Lower leg skin (tissue), 3 donors: Measurements from ENCODE around the gene COL9A2.

Source experiments
- CTCF ChIP-seq, 3 donors: fragments of 450-650 bp; IDR thresholded peaks; one replicate each; pipeline ENCODE4 v1.5.1; 2016; ENCODE audit warnings: antibody characterized with exemption in 3 of 3, mild to moderate bottlenecking in 3 of 3, moderate library complexity in 2 of 3
- POLR2A ChIP-seq, 2 donors: fragments of 450-650 bp; IDR thresholded peaks; one replicate each; pipeline ENCODE4 v1.6.1; 2016 to 2017; ENCODE audit warnings: antibody characterized with exemption in 2 of 2, mild to moderate bottlenecking in 1 of 2, moderate library complexity in 1 of 2

DNA sequence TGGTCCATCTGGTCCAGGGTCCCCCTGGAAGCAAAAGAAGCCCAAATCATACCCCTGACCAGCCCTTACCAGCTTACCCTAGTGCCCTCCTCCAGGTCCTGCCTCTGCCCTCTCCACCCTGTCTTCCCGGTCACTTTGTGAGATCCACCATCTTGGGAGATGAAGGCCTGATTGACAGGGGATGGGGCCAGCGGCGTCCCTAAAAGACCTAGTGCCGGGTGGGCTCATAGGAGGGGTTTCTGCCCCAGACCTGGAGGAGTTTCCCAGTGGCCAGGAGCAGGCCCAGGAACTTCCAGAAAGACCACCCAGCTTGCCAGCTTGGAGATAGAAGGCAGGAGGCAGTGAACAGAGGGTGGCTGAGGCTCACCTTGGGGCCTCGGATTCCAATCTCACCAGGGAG lies 5.4 kb downstream of the COL9A2 start:
- no peak for TF ChIP-seq CTCF (IDR thresholded peaks at IDR 0.05)
- no peak for TF ChIP-seq POLR2A (IDR thresholded peaks at IDR 0.05)
